ENCODE measurements around the gene FLOT2.

The FLOT2 gene

DNA sequence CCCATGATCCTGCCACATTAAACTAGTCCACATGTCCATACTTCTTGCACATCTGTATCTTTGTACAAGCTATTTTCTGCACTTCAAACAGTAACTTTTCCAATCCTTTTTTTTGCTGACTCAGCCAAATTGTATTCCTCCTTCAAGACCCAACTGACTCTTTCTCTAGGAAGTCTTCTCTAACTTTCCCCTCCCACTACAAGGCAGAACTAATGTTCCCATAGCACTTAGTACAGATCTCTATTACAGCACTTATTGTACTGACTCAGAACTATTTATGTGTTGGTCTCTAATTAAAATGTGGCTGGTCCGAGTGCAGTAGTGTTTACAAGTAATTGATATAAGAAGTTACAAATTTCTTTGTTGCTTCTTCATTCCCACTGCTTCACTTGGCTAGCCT is 63.1 kb downstream of the FLOT2 start:
- peaks cover 9% of the 10 kb centered on the region for H3K4me1 ChIP-seq (ENCODE audit: control insufficient read depth, low read length)
- H3K9me3 ChIP-seq (ENCODE audit: control insufficient read depth, insufficient read depth, low read length) = no peaks in the 10 kb centered on the region
- H3K27me3 ChIP-seq (ENCODE audit: control insufficient read depth, low read length) = no peaks in the 10 kb centered on the region
- peaks cover 3% of the 10 kb centered on the region; the same call in 1 of the 2 replicates for H3K36me3 ChIP-seq (ENCODE audit: control insufficient read depth, low read length)
- no peak overlapping the region for H3K4me2 ChIP-seq (ENCODE audit: low read length)
- no peaks in the 10 kb centered on the region for H4K20me1 ChIP-seq (ENCODE audit: control insufficient read depth, insufficient read depth, low read depth, low read length)
- no peak overlapping the region for H3K27ac ChIP-seq (ENCODE audit: low read depth, low read length)
- H3F3A ChIP-seq (ENCODE audit: control insufficient read depth, insufficient read depth) = 0 out of 2 replicates have a peak, but pooled peaks cover 3% of the 10 kb centered on the region
- H3K4me3 ChIP-seq (ENCODE audit: low read length) = no peak overlapping the region
- no peaks in the 10 kb centered on the region for H3K9me2 ChIP-seq (replicated peaks; ENCODE audit: control insufficient read depth, low read length)
- TF ChIP-seq, protein P1, sequence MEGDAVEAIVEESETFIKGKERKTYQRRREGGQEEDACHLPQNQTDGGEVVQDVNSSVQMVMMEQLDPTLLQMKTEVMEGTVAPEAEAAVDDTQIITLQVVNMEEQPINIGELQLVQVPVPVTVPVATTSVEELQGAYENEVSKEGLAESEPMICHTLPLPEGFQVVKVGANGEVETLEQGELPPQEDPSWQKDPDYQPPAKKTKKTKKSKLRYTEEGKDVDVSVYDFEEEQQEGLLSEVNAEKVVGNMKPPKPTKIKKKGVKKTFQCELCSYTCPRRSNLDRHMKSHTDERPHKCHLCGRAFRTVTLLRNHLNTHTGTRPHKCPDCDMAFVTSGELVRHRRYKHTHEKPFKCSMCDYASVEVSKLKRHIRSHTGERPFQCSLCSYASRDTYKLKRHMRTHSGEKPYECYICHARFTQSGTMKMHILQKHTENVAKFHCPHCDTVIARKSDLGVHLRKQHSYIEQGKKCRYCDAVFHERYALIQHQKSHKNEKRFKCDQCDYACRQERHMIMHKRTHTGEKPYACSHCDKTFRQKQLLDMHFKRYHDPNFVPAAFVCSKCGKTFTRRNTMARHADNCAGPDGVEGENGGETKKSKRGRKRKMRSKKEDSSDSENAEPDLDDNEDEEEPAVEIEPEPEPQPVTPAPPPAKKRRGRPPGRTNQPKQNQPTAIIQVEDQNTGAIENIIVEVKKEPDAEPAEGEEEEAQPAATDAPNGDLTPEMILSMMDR (IDR thresholded peaks at IDR 0.05; ENCODE audit: low read depth, low read length, poor library complexity, severe bottlenecking) = no peak
- TF ChIP-seq EZH2phosphoT487 (IDR thresholded peaks at IDR 0.05; ENCODE audit: borderline replicate concordance, low read length) = no peak
- H3K79me2 ChIP-seq (ENCODE audit: control insufficient read depth, low read length) = peaks cover 52% of the 10 kb centered on the region

Measured in DOHH2 (cell line).